ENCODE results near the gene NFILZ.

GRCh38 chr19:8600816-8601215 lies 29.6 kb upstream of the NFILZ start:
- TF ChIP-seq CTCF (conservative IDR thresholded peaks at IDR 0.05; ENCODE audit: low read length) (no peak), EZH2phosphoT487 (IDR thresholded peaks at IDR 0.05; ENCODE audit: borderline replicate concordance) (no peak)
